ENCODE measurements around the gene ASMT. TPM values are rescaled to one million over a fixed set of nuclear protein-coding genes. Genes with fewer than 3 reads are reported as not detected.
"Not testable (repeated sequence)": the region's sequence is repeated elsewhere in the genome, so short reads cannot be mapped to it uniquely, and the experiment has no call there.

The ASMT gene
- total and polyA plus RNA-seq, 2 of the 4 experiments (the other 2 are of a cell fraction): not detected

DNA sequence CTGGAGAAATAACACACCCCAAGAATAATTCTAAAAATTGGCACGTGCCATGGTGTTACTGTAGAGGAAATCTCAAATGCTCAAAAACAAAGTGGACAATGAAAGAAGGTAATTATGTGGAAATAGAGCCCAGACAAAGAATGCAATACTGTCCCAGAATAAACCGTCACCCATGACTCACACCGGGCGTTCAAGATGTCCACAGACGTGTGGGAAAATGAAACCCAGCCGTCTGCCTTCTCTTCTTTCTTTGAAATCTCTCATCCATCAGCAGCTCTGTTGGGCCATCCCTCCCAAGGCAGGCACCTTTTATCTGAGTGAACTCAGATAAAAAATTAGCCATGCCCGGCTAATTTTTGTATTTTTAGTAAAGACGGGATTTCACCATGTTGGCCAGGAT lies 70.0 kb downstream of the ASMT start:
- in situ Hi-C loops (cut with MboI; ENCODE audit: low sequenced_read_pairs); H2AK9ac ChIP-seq (replicated peaks; ENCODE audit: low read depth, low read length, poor library complexity); H3K4me1 ChIP-seq (ENCODE audit: control insufficient read depth, insufficient read depth, low read length); H3K9ac ChIP-seq (ENCODE audit: low read depth, low read length); H3K4me3 ChIP-seq (ENCODE audit: insufficient read depth, low read depth, low read length); H2BK120ac ChIP-seq (ENCODE audit: low read depth, low read length); H2AK5ac ChIP-seq (ENCODE audit: low read depth, low read length); H3K23ac ChIP-seq (ENCODE audit: low read depth, low read length); H2AFZ ChIP-seq (replicated peaks; ENCODE audit: low read length, poor library complexity); H3K4ac ChIP-seq (ENCODE audit: low read depth, low read length); H3K18ac ChIP-seq (ENCODE audit: low read depth, low read length); dilution Hi-C loops (cut with HindIII; ENCODE audit: low sequenced_read_pairs, unreplicated experiment); H2BK15ac ChIP-seq (ENCODE audit: low read depth, low read length); H3K9me1 ChIP-seq (ENCODE audit: insufficient read depth, low read length); CTCF ChIA-PET; H4K20me1 ChIP-seq (ENCODE audit: insufficient read depth, low read length); H2BK5ac ChIP-seq (ENCODE audit: low read depth, low read length, poor library complexity, severe bottlenecking); H4K5ac ChIP-seq (ENCODE audit: low read depth, low read length); DNase-seq; H3K9me3 ChIP-seq (ENCODE audit: control insufficient read depth, insufficient read depth, low read length); POLR2A ChIA-PET (ENCODE audit: unreplicated experiment); H3K56ac ChIP-seq (ENCODE audit: extremely low read depth, insufficient read depth, low read length); H4K8ac ChIP-seq (ENCODE audit: low read depth in 2 of 2, low read length in 2 of 2); H3K4me2 ChIP-seq (ENCODE audit: low read depth, low read length); H3K79me1 ChIP-seq (ENCODE audit: low read depth in 1 of 2, low read length in 2 of 2); BruUV-seq (replicated peaks); H3K14ac ChIP-seq (replicated peaks; ENCODE audit: low read depth, low read length); ATAC-seq (ENCODE audit: low read depth); H3K27me3 ChIP-seq (ENCODE audit: control insufficient read depth, insufficient read depth, low read length); H2BK20ac ChIP-seq (ENCODE audit: low read depth, low read length); H3K36me3 ChIP-seq (ENCODE audit: control insufficient read depth, insufficient read depth, low read length); H4K91ac ChIP-seq (ENCODE audit: insufficient read depth, low read depth, low read length); intact Hi-C loops (cut with micrococcal nuclease); H3K27ac ChIP-seq (ENCODE audit: insufficient read depth, low read length): not testable (repeated sequence)
- no CpG with 5 or more reads among the region's 8 CpGs for WGBS, 2 experiments (ENCODE audit: extremely low coverage in 2 of 2, insufficient read length in 1 of 2)

DNA sequence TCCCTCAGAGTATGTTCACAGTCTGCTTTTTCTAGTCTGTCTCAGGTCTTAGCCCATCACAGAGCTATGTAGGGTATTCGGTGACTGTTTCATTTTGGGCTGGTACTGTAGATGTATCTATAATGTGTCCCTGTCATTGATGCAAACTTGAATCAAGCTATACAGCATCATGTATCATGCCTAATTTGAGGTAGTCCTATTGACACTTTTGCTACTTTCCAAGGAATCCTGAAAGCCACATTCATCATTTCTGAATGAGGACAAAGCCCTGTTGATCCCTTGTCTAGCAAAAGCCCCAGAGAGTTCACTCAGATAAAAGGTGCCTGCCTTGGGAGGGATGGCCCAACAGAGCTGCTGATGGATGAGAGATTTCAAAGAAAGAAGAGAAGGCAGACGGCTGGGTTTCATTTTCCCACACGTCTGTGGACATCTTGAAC lies 70.6 kb downstream of the ASMT start:
- dilution Hi-C loops (cut with HindIII; ENCODE audit: low sequenced_read_pairs, unreplicated experiment): not testable (repeated sequence)

More for the DNA sequence above, 70.6 kb downstream of the ASMT start:
- POLR2A ChIA-PET (ENCODE audit: unreplicated experiment); H2BK15ac ChIP-seq (ENCODE audit: low read depth, low read length); H3K23ac ChIP-seq (ENCODE audit: low read depth, low read length); intact Hi-C loops (cut with micrococcal nuclease); H3K36me3 ChIP-seq (ENCODE audit: control insufficient read depth, insufficient read depth, low read length); H3K4ac ChIP-seq (ENCODE audit: low read depth, low read length); H4K91ac ChIP-seq (ENCODE audit: insufficient read depth, low read depth, low read length); H3K9me1 ChIP-seq (ENCODE audit: insufficient read depth, low read length); H2BK20ac ChIP-seq (ENCODE audit: low read depth, low read length); H4K5ac ChIP-seq (ENCODE audit: low read depth, low read length); H3K4me1 ChIP-seq (ENCODE audit: control insufficient read depth, insufficient read depth, low read length); H3K4me3 ChIP-seq (ENCODE audit: insufficient read depth, low read depth, low read length); ATAC-seq (ENCODE audit: low read depth); H2BK5ac ChIP-seq (ENCODE audit: low read depth, low read length, poor library complexity, severe bottlenecking); H3K9me3 ChIP-seq (ENCODE audit: control insufficient read depth, insufficient read depth, low read length); in situ Hi-C loops (cut with MboI; ENCODE audit: low sequenced_read_pairs); H3K27me3 ChIP-seq (ENCODE audit: control insufficient read depth, insufficient read depth, low read length); H2AK5ac ChIP-seq (ENCODE audit: low read depth, low read length); H2AK9ac ChIP-seq (replicated peaks; ENCODE audit: low read depth, low read length, poor library complexity); DNase-seq; H2AFZ ChIP-seq (replicated peaks; ENCODE audit: low read length, poor library complexity); H4K20me1 ChIP-seq (ENCODE audit: insufficient read depth, low read length); H3K4me2 ChIP-seq (ENCODE audit: low read depth, low read length); BruUV-seq (replicated peaks); CTCF ChIA-PET; H3K14ac ChIP-seq (replicated peaks; ENCODE audit: low read depth, low read length); H3K18ac ChIP-seq (ENCODE audit: low read depth, low read length); H3K27ac ChIP-seq (ENCODE audit: insufficient read depth, low read length); H3K9ac ChIP-seq (ENCODE audit: low read depth, low read length); H4K8ac ChIP-seq (ENCODE audit: low read depth in 2 of 2, low read length in 2 of 2); H2BK120ac ChIP-seq (ENCODE audit: low read depth, low read length); H3K56ac ChIP-seq (ENCODE audit: extremely low read depth, insufficient read depth, low read length); H3K79me1 ChIP-seq (ENCODE audit: low read depth in 1 of 2, low read length in 2 of 2): not testable (repeated sequence)
- WGBS, 2 experiments (ENCODE audit: extremely low coverage in 2 of 2, insufficient read length in 1 of 2): no CpG with 5 or more reads among the region's 3 CpGs

All from IMR-90 (cell line).